Stomach smooth muscle (tissue), 2 donors: ENCODE data around the gene PRSS33.

Experiments used
- H3K27ac ChIP-seq: one replicate; pipeline ENCODE4 v1.7.0; 2013; ENCODE audit warnings: mild to moderate bottlenecking, low read length, inconsistent platforms
- H3K27me3 ChIP-seq, 2 donors: one replicate each; pipeline ENCODE4 v1.7.0; 2013; ENCODE audit warnings: low read length in 2 of 2; ENCODE audit not compliant: insufficient read depth in 2 of 2, control insufficient read depth in 1 of 2
- H3K36me3 ChIP-seq, 2 donors: one replicate each; pipeline ENCODE4 v1.7.0; 2013; ENCODE audit warnings: low read length in 2 of 2; ENCODE audit not compliant: control insufficient read depth in 2 of 2, insufficient read depth in 2 of 2
- H3K4me1 ChIP-seq: one replicate; pipeline ENCODE4 v1.7.0; 2013; ENCODE audit warnings: low read length; ENCODE audit not compliant: control insufficient read depth, insufficient read depth
- H3K4me3 ChIP-seq, 2 donors: one replicate each; pipeline ENCODE4 v1.7.0; 2013; ENCODE audit warnings: low read length in 2 of 2
- H3K9ac ChIP-seq, 2 donors: one replicate each; pipeline ENCODE4 v1.7.0; 2013; ENCODE audit warnings: low read length in 2 of 2, mild to moderate bottlenecking in 1 of 2
- H3K9me3 ChIP-seq, 2 donors: one replicate each; pipeline ENCODE4 v1.7.0; 2013; ENCODE audit warnings: low read length in 2 of 2; ENCODE audit not compliant: control insufficient read depth in 2 of 2
- donor health status: healthy.
- donor health status: Pancreatic carcinoma.

PRSS33 gene

GRCh38 chr16:2828521-2828840 is 41.1 kb upstream of the PRSS33 start:
- Histone ChIP-seq H3K4me1 (no peaks in the 10 kb centered on the region), H3K36me3 (no peaks in the 10 kb centered on the region), H3K9me3 (no peaks in the 10 kb centered on the region), H3K27me3 (peaks cover 16 to 21% of the 10 kb centered on the region in 2 donors), H3K4me3 (no peak overlapping the region), H3K27ac (no peak overlapping the region), H3K9ac (no peak overlapping the region)

- H3K9ac ChIP-seq: no peak overlapping the region
- peaks cover 16 to 21% of the 10 kb centered on the region in 2 donors for H3K27me3 ChIP-seq
- H3K4me3 ChIP-seq: no peak overlapping the region
- no peak overlapping the region for H3K27ac ChIP-seq
- no peaks in the 10 kb centered on the region for H3K4me1 ChIP-seq
- no peaks in the 10 kb centered on the region for H3K36me3 ChIP-seq
- no peaks in the 10 kb centered on the region for H3K9me3 ChIP-seq
Observed at GRCh38 chr16:2827831-2828520, 40.6 kb upstream of the PRSS33 start.

- Histone ChIP-seq H3K4me3 (no peak overlapping the region), H3K4me1 (no peaks in the 10 kb centered on the region), H3K9me3 (no peaks in the 10 kb centered on the region), H3K27me3 (peaks cover 16 to 17% of the 10 kb centered on the region in 2 donors), H3K9ac (no peak overlapping the region), H3K27ac (no peak overlapping the region), H3K36me3 (no peaks in the 10 kb centered on the region)
Observed at GRCh38 chr16:2827374-2827791, 40.0 kb upstream of the PRSS33 start.

- no peak overlapping the region for H3K9ac ChIP-seq
- H3K27ac ChIP-seq: no peak overlapping the region
- no peaks in the 10 kb centered on the region for H3K36me3 ChIP-seq
- no peaks in the 10 kb centered on the region for H3K9me3 ChIP-seq
- peaks cover 13 to 17% of the 10 kb centered on the region in 2 donors for H3K27me3 ChIP-seq
- H3K4me3 ChIP-seq: no peak overlapping the region
- no peaks in the 10 kb centered on the region for H3K4me1 ChIP-seq
Observed at GRCh38 chr16:2826591-2827373, 39.4 kb upstream of the PRSS33 start.

- Histone ChIP-seq H3K4me3 (no peak overlapping the region), H3K27ac (no peak overlapping the region), H3K9me3 (no peaks in the 10 kb centered on the region), H3K27me3 (peaks cover 9 to 12% of the 10 kb centered on the region in 2 donors), H3K36me3 (no peaks in the 10 kb centered on the region), H3K9ac (no peak overlapping the region), H3K4me1 (no peaks in the 10 kb centered on the region)
Observed at GRCh38 chr16:2825906-2826305, 38.5 kb upstream of the PRSS33 start.

GRCh38 chr16:2825049-2825742 is 37.8 kb upstream of the PRSS33 start:
- no peaks in the 10 kb centered on the region for H3K9me3 ChIP-seq
- peaks cover 6 to 11% of the 10 kb centered on the region in 2 donors for H3K27me3 ChIP-seq

GRCh38 chr16:2824626-2825025 is 37.3 kb upstream of the PRSS33 start:
- no peak overlapping the region for H3K4me3 ChIP-seq

More at GRCh38 chr16:2825049-2825742, 37.8 kb upstream of the PRSS33 start:
- H3K4me3 ChIP-seq: no peak overlapping the region
- H3K4me1 ChIP-seq: no peaks in the 10 kb centered on the region
- H3K36me3 ChIP-seq: no peaks in the 10 kb centered on the region
- no peak overlapping the region for H3K27ac ChIP-seq
- H3K9ac ChIP-seq: no peak overlapping the region

GRCh38 chr16:2822496-2822895 is 35.1 kb upstream of the PRSS33 start:
- no peak overlapping the region for H3K9ac ChIP-seq
- peaks cover 8 to 10% of the 10 kb centered on the region in 2 donors for H3K27me3 ChIP-seq
- H3K27ac ChIP-seq: no peak overlapping the region
- no peak overlapping the region for H3K4me3 ChIP-seq
- H3K36me3 ChIP-seq: no peaks in the 10 kb centered on the region
- H3K4me1 ChIP-seq: no peaks in the 10 kb centered on the region
- H3K9me3 ChIP-seq: no peaks in the 10 kb centered on the region

More at GRCh38 chr16:2824626-2825025, 37.3 kb upstream of the PRSS33 start:
- Histone ChIP-seq H3K27me3 (peaks cover 5 to 7% of the 10 kb centered on the region in 2 donors), H3K36me3 (no peaks in the 10 kb centered on the region), H3K9ac (no peak overlapping the region), H3K4me1 (no peaks in the 10 kb centered on the region), H3K9me3 (no peaks in the 10 kb centered on the region), H3K27ac (no peak overlapping the region)

- H3K36me3 ChIP-seq: no peaks in the 10 kb centered on the region
- no peak overlapping the region for H3K4me3 ChIP-seq
- no peak overlapping the region for H3K27ac ChIP-seq
- no peaks in the 10 kb centered on the region for H3K9me3 ChIP-seq
- H3K27me3 ChIP-seq: peaks cover 8 to 10% of the 10 kb centered on the region in 2 donors
- H3K9ac ChIP-seq: no peak overlapping the region
- H3K4me1 ChIP-seq: no peaks in the 10 kb centered on the region
Observed at GRCh38 chr16:2822158-2822495, 34.8 kb upstream of the PRSS33 start.

GRCh38 chr16:2821487-2822157 is 34.3 kb upstream of the PRSS33 start:
- Histone ChIP-seq H3K27me3 (peaks cover 10 to 11% of the 10 kb centered on the region in 2 donors), H3K9me3 (no peaks in the 10 kb centered on the region), H3K4me3 (no peak overlapping the region), H3K36me3 (no peaks in the 10 kb centered on the region), H3K4me1 (no peaks in the 10 kb centered on the region), H3K9ac (no peak overlapping the region), H3K27ac (no peak overlapping the region)
